Renal pelvis (tissue), 4 donors: ENCODE measurements around the gene NOP14. TPM values are rescaled to one million over a fixed set of nuclear protein-coding genes. Genes with fewer than 3 reads are reported as not detected.
"Not testable (repeated sequence)": the region's sequence is repeated elsewhere in the genome, so short reads cannot be mapped to it uniquely, and the experiment has no call there.

Source experiments
- DNase-seq: peaks from one replicate; pipeline ENCODE4 v3.0.0-alpha.2; 2013
- polyA plus RNA-seq, 3 donors: library from polyadenylated mRNA; unstranded; fragments of 120-200 nt; gene quantifications; one replicate each; pipeline ENCODE4 v1.2.1, GENCODE V29; 2013; ENCODE audit not compliant: insufficient read length in 3 of 3

NOP14 gene
- polyA plus RNA-seq, 3 donors, result 29.7 to 32.9 (median 32.6) TPM

GRCh38 chr4:2963966-2964471 is 813 bp upstream of the NOP14 start:
- no peak for DNase-seq

- DNase-seq, result no peak
Observed at GRCh38 chr4:2962614-2963174, 512 bp downstream of the NOP14 start.

GRCh38 chr4:2961811-2962441 is 1.3 kb downstream of the NOP14 start:
- DNase-seq, result no peak

GRCh38 chr4:2961421-2961810 is 1.8 kb downstream of the NOP14 start:
- no peak for DNase-seq

DNA sequence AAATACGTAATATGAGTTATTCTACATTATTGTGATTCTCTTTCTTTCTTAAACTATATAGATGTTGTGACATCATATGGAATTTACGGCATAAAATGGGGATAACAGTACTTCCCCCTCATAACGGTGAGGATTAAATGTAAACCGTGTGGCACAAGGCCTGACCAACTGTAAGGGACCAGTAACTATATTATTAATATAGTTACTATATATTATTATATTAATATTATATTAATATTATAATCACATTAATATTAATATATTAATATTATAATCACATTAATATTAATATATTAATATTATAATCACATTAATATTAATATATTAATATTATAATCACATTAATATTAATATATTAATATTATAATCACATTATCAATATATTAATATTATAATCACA is 2.8 kb downstream of the NOP14 start:
- not testable (repeated sequence) for DNase-seq

- no peak for DNase-seq
Observed at GRCh38 chr4:2958446-2958845, 4.8 kb downstream of the NOP14 start.

DNA sequence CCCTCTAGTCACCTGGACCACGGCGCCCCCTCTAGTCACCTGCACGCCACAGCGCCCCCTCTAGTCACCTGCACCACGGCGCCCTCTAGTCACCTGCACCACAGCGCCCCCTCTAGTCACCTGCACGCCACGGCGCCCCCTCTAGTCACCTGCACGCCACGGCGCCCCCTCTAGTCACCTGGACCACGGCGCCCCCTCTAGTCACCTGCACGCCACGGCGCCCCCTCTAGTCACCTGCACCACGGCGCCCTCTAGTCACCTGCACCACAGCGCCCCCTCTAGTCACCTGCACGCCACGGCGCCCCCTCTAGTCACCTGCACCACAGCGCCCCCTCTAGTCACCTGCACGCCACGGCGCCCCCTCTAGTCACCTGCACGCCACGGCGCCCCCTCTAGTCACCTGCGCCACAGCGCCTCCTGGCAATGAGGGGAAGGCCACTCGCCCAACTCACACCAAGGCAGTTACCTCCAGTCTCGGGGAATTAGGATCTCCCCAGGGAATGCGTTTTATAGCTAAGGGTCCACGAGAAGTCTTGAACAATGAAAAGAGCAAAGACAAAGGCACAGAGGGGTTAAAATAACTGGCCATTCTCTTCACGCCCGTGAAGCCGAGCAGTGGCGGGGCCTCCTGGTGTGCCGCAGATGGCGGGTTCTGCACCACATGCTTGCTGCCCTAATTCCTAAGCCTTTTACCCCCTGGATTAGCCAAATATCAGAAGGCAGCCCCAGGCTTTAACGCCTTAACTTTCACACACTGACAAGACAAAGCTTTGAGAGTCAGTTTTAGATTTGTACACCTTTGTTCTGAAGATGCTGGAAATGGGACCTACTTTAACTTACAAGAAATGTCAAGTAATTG is 7.8 kb downstream of the NOP14 start:
- DNase-seq, result not testable (repeated sequence)

- no peak for DNase-seq
Observed at GRCh38 chr4:2954358-2955185, 8.6 kb downstream of the NOP14 start.

DNA sequence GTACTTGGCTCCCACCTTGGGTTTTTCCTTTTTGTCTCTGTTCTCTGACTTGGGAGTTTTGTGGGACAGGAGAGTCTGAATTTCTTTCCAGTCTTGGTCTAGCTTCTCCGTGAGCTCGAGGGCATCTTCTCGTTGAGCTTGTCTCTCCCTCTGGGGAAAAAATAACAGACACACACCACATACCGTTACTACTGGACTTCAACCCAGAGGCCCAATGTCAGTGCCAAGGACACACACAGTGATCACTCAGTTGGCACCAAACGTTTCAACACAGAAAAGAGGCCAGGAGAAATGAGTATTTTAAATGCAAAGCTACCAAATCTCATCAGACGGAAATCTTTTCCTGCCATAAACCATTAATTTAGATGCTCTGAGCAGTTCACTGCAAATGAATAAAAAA is 9.7 kb downstream of the NOP14 start:
- DNase-seq, result no peak

DNA sequence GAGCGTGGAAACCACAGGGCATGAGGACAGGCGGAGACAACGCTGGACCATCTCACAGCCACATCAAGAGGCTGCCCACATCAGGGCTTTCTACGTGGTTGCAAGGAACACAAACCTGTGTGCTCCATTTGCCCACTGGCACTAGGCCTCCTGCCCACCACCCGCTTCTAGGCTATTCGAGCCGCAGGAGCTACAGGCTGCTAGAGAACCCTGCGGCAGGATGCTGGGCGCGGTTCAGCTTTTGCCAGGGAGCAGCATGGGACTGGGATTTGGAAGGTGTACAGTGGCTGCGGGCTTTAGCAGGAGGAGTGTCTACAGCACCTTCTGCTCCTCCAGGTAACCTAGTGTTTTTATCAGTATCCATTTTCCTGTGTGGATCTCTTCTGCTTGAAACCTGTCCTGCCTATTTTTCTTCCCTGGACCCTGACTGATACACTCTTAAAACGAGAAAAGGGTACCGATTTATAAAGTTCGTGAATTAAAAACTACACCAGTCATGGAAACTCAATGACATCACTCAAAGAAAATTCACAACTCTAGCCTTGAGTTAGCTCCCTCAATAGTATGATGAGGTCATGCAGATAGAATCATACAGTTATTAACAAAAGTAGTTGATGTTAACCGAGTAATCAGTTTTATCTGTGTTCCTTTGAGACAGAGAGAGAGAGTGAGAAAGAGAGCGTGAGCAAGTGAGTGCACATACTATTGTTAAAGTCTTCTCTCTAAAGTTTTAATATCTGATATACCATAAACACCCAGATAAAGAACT is 12.8 kb downstream of the NOP14 start:
- no peak for DNase-seq

DNA sequence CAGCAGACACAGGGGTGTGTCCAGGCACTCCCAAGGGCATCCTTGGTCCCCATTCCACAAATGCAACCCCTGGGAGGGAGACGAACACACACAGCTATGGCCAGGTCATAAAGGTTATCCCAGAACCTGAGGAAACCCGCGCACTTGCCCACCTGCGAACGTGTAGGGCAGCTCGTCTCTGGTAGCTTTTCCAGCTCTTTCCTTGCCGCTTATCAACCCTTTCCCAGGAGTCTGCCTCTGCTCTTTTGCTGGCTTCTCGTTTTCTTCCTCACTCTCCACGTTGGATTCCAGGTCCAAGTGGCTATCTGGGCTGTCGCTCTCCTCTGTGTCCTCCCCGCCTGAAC is 13.5 kb downstream of the NOP14 start:
- no peak for DNase-seq

GRCh38 chr4:2948895-2949781 is 14.1 kb downstream of the NOP14 start:
- DNase-seq, result no peak

DNA sequence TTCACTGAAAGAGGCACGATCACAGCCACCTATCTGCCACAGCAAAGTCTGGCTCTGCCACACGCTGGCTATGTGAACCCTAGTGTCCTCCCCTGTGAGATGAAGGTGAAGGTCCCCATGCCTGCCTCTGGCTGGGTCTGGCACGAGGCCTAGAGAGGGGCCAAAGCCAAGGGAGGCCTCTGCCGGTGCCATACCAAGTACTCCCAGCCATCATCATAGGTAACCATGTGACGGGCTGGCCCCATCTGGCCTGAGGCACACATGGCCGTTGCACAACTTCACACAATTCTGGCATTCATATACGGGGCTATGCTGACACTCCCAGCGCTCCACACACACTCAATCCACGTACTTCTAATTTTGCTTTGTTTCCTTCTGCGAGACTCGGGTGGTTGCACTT is 15.3 kb downstream of the NOP14 start:
- DNase-seq, result no peak

GRCh38 chr4:2946812-2947600 is 16.2 kb downstream of the NOP14 start:
- DNase-seq, result no peak

DNA sequence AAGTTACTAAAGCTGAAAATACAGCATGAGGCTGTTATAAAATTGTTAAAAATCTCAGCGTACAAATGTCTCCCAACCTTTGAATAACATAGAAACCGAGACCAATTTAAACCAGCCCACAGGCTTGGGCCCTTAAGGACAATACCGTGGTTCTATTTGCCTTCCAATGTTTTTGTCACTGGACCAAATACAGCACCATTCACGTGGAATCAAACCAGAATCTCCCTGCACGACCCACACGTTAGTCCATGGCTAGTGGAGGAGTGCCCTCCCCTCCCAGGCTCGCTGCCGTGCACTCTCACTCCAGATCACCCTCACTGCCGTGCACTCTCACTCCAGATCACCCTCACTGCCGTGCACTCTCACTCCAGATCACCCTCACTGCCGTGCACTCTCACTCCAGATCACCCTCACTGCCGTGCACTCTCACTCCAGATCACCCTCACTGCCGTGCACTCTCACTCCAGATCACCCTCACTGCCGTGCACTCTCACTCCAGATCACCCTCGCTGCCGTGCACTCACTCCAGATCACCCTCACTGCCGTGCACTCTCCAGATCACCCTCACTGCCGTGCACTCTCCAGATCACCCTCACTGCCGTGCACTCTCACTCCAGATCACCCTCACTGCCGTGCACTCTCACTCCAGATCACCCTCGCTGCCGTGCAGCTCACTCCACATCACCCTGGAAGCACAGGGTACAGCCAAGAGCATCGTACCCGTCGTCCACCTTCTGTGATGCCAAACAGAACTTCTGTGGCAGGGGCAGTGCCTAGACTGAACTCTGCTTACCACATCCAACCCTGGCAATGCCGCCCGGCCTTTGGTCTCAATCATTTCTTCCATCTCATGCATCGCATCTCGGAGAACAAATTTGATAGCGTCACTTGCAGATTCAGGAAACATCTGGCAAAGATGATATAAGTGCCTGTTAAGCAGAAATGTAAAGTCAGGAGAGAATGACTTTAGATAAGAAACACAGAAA is 17.3 kb downstream of the NOP14 start:
- DNase-seq, result not testable (repeated sequence)

DNA sequence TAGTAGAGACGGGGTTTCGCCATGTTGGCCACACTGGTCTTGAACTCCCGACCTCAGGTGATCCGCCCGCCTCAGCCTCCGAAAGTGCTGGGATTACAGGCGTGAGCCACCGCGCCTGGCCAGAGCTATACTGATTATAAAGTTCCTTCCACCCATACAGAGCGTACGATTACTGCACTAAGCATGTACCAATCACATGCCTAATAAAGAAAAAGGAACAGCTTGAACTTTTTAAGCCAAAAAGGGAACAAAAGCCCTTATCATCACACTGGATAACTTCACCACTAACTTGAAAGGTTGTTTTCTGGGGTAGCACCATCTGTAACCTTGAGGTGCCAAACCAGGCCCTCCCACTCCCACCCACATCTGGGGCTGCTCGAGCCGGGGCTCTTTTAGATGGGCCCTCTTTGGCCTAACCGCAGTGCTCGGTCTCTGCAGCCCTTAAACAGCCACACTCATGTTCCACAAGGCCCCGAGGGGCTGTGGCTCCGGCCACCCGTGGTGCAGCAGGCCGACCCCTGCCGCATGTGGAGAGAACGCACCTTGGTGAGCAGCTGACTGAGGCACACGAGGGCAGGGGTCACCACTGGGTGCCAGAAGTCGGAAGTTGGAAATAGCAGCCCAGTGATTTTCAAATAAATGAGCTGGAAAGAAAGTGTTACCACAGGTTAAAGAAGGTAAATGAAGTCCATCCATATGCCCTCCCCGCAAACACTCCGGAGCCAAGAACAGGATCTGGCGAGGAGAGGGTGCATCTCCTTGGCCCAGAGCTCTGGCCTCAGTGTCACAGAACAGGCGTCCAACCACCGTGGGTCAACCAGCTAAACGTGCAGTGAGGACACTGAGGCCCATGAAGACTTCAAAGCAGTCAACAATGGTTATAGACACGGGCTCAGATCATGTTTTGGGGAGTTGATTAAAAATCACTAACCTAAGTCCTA is 18.4 kb downstream of the NOP14 start:
- DNase-seq, result no peak

DNA sequence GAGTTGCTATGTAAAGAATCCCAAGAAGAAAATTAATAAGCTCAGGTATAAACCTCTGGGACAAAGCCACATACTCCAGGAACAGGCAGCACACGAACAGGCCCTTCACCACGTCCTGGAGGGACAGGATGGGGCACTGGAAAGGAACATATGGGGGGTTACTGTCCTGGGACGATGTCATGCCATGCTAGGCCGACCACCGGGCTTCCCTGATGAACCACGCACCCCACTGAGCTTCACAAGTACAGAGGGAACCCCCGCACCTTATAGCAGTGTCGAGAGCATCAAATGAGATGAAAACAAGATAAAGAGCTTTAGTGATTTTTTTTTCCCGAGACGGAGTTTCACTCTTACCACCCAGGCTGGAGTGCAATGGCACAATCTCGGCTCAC is 19.1 kb downstream of the NOP14 start:
- DNase-seq, result no peak
